LNCaP clone FGC (cell line): Measurements from ENCODE around the gene MINPP1.

ENCODE experiments used
- DNase-seq: peaks from one replicate; pipeline ENCODE4 v3.0.0-alpha.2; 2011; ENCODE audit warnings: low read depth
- H3K4me3 ChIP-seq: 2 replicates; pipeline ENCODE4 v1.5.1; 2011; ENCODE audit warnings: mild to moderate bottlenecking, low read depth, low read length, control low read depth
- CTCF ChIP-seq: IDR thresholded peaks from 2 replicates; pipeline ENCODE4 v1.5.1; 2012; ENCODE audit warnings: mild to moderate bottlenecking; ENCODE audit not compliant: control insufficient read depth, insufficient read depth; ENCODE audit errors: extremely low read depth

Gene MINPP1

DNA sequence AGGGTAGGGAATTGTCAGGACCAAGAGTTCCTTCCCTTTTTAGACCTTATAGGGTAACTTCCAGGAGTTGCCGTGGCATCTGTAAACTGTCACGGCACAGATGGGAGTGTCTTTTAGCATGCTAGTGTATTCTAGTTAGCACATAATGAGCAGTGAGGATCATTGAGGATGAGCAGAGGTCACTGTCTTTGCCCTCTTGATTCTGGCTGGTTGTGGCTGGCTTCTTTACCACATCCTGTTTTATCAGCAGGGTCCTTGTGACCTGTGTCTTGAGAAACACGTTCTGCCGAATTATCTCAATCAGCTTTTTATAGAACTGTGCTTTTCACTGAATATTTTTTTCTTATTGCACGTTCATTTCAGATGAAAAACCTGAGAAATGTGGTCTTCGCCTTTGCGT is 41.5 kb downstream of the MINPP1 start:
- no peak overlapping the region for H3K4me3 ChIP-seq
- no peak for DNase-seq
- TF ChIP-seq CTCF, result no peak

GRCh38 chr10:87546971-87547413 is 42.3 kb downstream of the MINPP1 start:
- DNase-seq, result no peak
- H3K4me3 ChIP-seq, result no peak overlapping the region

GRCh38 chr10:87547734-87548311 is 43.1 kb downstream of the MINPP1 start:
- no peak overlapping the region for H3K4me3 ChIP-seq
- DNase-seq, result no peak
- no peak for TF ChIP-seq CTCF

More at GRCh38 chr10:87546971-87547413, 42.3 kb downstream of the MINPP1 start:
- no peak for TF ChIP-seq CTCF

GRCh38 chr10:87550741-87551140 is 46.0 kb downstream of the MINPP1 start:
- no peak for DNase-seq
- no peak for TF ChIP-seq CTCF
- no peak overlapping the region for H3K4me3 ChIP-seq

DNA sequence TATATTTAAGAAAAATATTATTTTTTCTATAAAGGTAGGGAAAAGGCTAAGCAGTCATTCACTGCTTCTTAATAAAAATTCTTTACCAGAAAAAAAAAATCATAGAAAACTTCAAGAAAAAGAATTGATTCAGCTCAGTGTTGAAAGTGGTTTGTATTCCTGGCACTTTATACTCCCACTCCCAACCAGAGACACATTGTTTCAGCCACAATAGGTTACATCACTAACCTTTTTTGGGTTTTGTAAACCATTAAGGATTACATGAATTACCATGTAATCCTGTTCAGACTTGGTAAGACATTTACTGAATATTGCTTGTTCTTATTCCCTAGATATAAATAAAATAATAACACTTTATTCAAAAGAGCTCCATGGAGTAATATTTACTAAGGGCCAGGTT is 46.6 kb downstream of the MINPP1 start:
- no peak overlapping the region for H3K4me3 ChIP-seq
- DNase-seq, result no peak
- no peak for TF ChIP-seq CTCF

- DNase-seq, result no peak
- no peak for TF ChIP-seq CTCF
- no peak overlapping the region for H3K4me3 ChIP-seq
These were observed 47.7 kb downstream of the MINPP1 start for GRCh38 chr10:87552248-87552929.

DNA sequence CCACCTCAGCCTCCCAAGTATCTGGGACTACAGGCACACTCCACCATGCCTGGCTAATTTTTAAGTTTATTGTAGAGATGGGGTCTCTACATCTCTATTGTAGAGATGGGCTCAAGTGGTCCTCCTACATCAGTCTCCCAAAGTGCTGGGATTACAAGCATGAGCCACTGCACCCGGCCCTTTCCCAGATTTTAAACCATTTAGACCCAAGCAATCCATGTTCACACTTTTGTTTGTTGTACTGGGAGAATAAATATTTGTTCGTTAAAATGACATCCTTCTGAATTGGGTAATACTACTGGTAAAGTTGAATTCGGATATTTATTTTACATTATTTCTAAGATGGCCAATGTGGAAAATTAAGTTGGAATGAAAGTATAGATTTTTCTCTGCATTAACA is 52.7 kb downstream of the MINPP1 start:
- no peak overlapping the region for H3K4me3 ChIP-seq
- TF ChIP-seq CTCF, result no peak
- no peak for DNase-seq
